ENCODE measurements around the gene CDH12.

Gene CDH12

DNA sequence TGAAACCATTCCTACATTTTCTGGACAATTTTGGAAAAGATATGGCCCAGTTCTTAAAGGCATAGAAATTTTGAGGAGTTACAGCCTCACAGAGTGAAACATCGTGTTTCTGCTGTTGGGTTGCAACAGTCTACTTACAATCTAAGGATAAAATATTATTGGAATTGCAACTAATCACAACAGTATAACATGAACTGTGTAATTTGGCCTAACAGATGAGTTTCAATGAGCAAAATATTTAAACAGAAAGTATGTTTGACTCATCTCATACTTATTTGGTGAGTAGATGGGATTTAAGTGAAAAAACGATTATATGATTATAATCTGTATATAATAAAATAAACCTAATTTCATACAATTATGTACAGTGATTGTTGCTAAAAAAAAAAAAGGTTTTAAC lies 1061.8 kb downstream of the CDH12 start:
- TF ChIP-seq CEBPB (IDR thresholded peaks at IDR 0.05) (no peak), YY1 (IDR thresholded peaks at IDR 0.05; ENCODE audit: low read depth) (no peak), TEAD4 (IDR thresholded peaks at IDR 0.05) (no peak), FOXM1 (IDR thresholded peaks at IDR 0.05; ENCODE audit: borderline replicate concordance, low read depth) (no peak), ZBTB7A (IDR thresholded peaks at IDR 0.05; ENCODE audit: low read depth) (no peak), RAD21 (IDR thresholded peaks at IDR 0.05; ENCODE audit: low read depth) (no peak), TAF1 (IDR thresholded peaks at IDR 0.05; ENCODE audit: low read depth) (no peak), NFIC (IDR thresholded peaks at IDR 0.05) (no peak), TCF12 (IDR thresholded peaks at IDR 0.05; ENCODE audit: low read depth) (no peak), EP300 (IDR thresholded peaks at IDR 0.05; ENCODE audit: borderline replicate concordance) (no peak)
- TF ChIP-seq, protein P1, sequence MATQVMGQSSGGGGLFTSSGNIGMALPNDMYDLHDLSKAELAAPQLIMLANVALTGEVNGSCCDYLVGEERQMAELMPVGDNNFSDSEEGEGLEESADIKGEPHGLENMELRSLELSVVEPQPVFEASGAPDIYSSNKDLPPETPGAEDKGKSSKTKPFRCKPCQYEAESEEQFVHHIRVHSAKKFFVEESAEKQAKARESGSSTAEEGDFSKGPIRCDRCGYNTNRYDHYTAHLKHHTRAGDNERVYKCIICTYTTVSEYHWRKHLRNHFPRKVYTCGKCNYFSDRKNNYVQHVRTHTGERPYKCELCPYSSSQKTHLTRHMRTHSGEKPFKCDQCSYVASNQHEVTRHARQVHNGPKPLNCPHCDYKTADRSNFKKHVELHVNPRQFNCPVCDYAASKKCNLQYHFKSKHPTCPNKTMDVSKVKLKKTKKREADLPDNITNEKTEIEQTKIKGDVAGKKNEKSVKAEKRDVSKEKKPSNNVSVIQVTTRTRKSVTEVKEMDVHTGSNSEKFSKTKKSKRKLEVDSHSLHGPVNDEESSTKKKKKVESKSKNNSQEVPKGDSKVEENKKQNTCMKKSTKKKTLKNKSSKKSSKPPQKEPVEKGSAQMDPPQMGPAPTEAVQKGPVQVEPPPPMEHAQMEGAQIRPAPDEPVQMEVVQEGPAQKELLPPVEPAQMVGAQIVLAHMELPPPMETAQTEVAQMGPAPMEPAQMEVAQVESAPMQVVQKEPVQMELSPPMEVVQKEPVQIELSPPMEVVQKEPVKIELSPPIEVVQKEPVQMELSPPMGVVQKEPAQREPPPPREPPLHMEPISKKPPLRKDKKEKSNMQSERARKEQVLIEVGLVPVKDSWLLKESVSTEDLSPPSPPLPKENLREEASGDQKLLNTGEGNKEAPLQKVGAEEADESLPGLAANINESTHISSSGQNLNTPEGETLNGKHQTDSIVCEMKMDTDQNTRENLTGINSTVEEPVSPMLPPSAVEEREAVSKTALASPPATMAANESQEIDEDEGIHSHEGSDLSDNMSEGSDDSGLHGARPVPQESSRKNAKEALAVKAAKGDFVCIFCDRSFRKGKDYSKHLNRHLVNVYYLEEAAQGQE (IDR thresholded peaks at IDR 0.05; ENCODE audit: low read depth): no peak
- TF ChIP-seq, protein P2, sequence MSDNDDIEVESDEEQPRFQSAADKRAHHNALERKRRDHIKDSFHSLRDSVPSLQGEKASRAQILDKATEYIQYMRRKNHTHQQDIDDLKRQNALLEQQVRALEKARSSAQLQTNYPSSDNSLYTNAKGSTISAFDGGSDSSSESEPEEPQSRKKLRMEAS (IDR thresholded peaks at IDR 0.05): no peak
- TF ChIP-seq, protein P3, sequence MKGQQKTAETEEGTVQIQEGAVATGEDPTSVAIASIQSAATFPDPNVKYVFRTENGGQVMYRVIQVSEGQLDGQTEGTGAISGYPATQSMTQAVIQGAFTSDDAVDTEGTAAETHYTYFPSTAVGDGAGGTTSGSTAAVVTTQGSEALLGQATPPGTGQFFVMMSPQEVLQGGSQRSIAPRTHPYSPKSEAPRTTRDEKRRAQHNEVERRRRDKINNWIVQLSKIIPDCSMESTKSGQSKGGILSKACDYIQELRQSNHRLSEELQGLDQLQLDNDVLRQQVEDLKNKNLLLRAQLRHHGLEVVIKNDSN (IDR thresholded peaks at IDR 0.05): no peak

DNA sequence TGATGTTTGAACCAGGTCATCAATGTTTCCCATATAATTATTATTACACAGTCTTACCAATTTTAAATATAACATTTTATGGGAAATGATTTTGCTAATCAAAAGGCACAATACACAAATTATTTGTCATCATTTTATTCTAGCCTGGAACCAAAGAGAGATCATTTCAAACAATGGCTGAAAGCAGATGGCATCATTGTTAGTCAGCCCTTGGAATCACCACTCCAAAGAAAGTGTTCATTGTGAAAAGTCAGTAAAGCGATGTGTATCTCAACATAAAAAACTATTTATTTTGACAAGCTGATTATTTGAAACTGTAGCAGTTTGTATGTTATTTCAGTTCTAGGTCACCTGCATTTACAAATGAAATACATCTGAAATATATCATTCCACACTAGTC lies 1068.7 kb downstream of the CDH12 start:
- no peak for TF ChIP-seq TEAD4 (IDR thresholded peaks at IDR 0.05)
- TF ChIP-seq TAF1 (IDR thresholded peaks at IDR 0.05; ENCODE audit: low read depth): no peak
- TF ChIP-seq, protein P3 (IDR thresholded peaks at IDR 0.05): no peak
- TF ChIP-seq, protein P2 (IDR thresholded peaks at IDR 0.05): no peak
- TF ChIP-seq CREB1 (IDR thresholded peaks at IDR 0.05; ENCODE audit: low read depth): no peak
- TF ChIP-seq NFIC (IDR thresholded peaks at IDR 0.05): no peak
- TF ChIP-seq ZBTB7A (IDR thresholded peaks at IDR 0.05; ENCODE audit: low read depth): no peak
- no peak for TF ChIP-seq FOXM1 (IDR thresholded peaks at IDR 0.05; ENCODE audit: borderline replicate concordance, low read depth)
- TF ChIP-seq YY1 (IDR thresholded peaks at IDR 0.05; ENCODE audit: low read depth): no peak

DNA sequence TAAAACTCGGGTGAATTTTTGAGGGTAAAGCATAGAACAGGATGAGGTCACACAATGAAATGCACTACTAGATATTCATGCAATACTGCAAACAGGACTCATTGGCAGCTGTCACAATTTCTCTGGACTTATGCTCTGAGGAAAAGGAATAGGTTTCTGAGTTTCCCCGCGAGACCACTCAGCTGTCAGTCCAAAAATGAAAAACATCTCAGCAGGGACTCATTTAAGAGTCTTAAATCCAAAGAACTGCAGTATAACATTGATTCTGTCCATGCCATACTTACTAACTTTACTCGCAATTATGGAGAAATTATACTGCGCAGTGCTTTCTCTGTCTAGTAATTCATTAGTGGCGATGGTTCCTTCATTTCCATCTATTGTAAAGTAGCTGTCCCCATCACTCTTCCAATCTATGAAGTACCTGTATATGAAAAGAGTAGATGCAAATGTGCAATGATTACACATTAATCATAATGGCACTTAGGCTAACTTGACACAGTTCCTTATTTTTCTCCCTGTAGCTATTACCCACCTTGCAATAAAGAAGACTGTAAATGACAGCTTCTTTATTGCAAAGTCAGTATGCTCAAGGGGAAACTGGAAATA lies 1070.0 kb downstream of the CDH12 start:
- no peak for TF ChIP-seq YY1 (IDR thresholded peaks at IDR 0.05; ENCODE audit: low read depth)
- no peak for TF ChIP-seq TAF1 (IDR thresholded peaks at IDR 0.05; ENCODE audit: low read depth)
- TF ChIP-seq CREB1 (IDR thresholded peaks at IDR 0.05; ENCODE audit: low read depth): no peak

DNA sequence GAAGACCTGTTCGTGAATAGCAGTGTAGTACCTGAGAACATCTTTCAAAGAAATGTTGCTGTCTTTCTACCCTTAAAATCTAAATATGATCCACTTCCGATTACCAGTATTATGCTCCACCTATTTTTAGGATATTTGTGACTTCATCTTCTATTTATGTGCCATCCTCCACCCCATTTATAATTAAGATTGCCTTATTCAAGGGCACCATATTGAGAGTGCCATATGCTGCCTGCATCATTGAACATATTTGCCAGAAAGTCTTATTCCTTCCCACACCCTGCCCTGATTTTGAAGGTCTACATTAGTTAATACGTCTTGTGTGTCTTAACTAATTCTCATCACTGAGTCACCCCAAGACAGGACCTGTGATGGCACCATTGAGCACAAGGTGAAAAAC lies 1076.7 kb downstream of the CDH12 start:
- TF ChIP-seq YY1 (IDR thresholded peaks at IDR 0.05; ENCODE audit: low read depth) (no peak), EP300 (IDR thresholded peaks at IDR 0.05; ENCODE audit: borderline replicate concordance) (no peak), NFIC (IDR thresholded peaks at IDR 0.05) (no peak), TEAD4 (IDR thresholded peaks at IDR 0.05) (no peak), RAD21 (IDR thresholded peaks at IDR 0.05; ENCODE audit: low read depth) (no peak), FOXM1 (IDR thresholded peaks at IDR 0.05; ENCODE audit: borderline replicate concordance, low read depth) (no peak), TAF1 (IDR thresholded peaks at IDR 0.05; ENCODE audit: low read depth) (no peak), TCF12 (IDR thresholded peaks at IDR 0.05; ENCODE audit: low read depth) (no peak), CEBPB (IDR thresholded peaks at IDR 0.05) (no peak), CREB1 (IDR thresholded peaks at IDR 0.05; ENCODE audit: low read depth) (no peak), EGR1 (IDR thresholded peaks at IDR 0.05) (no peak), ZBTB7A (IDR thresholded peaks at IDR 0.05; ENCODE audit: low read depth) (no peak)
- TF ChIP-seq, protein P1 (IDR thresholded peaks at IDR 0.05; ENCODE audit: low read depth): no peak
- TF ChIP-seq, protein P3 (IDR thresholded peaks at IDR 0.05): no peak
- TF ChIP-seq, protein P2 (IDR thresholded peaks at IDR 0.05): no peak

DNA sequence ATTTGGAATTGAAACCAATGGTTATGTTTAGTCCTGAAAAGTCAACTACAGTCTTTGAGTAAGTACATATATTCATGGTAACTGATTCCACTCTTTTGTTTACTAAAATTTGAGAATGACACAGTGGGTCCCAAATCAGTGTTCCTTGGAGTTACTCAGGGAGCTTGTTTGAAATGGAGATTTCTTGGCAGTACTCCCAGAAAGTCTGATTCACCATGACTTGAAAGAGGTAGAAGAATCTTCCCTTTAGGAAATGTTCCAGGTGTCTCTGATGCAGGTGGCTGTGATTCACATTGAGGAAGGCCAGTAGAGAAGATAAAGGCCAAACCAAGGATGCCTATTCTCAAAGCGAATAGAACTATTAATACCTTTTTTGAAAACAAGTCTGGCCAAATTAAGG lies 1078.3 kb downstream of the CDH12 start:
- no peak for TF ChIP-seq TCF12 (IDR thresholded peaks at IDR 0.05; ENCODE audit: low read depth)
- peak; percentile 47 for TF ChIP-seq NFIC (IDR thresholded peaks at IDR 0.05)
- no peak for TF ChIP-seq ZBTB7A (IDR thresholded peaks at IDR 0.05; ENCODE audit: low read depth)
